K562 (cell line): Measurements from ENCODE around the gene NTF4. TPM values are rescaled to one million over a fixed set of nuclear protein-coding genes. Genes with fewer than 3 reads are reported as not detected.

Source experiments
- ARHGAP35 ChIP-seq: fragments of 450-650 bp; IDR thresholded peaks from 2 replicates; pipeline ENCODE4 v1.6.1; 2018; ENCODE audit not compliant: partially characterized antibody
- C11orf30 ChIP-seq: fragments of 450-650 bp; IDR thresholded peaks from 2 replicates; pipeline ENCODE4 v1.6.1; 2016; ENCODE audit warnings: low read depth, mild to moderate bottlenecking
- CREB1 ChIP-seq, 2 experiments: sonication (generic) in 1 of 2; formaldehyde crosslinking in 1 of 2; IDR thresholded peaks; 2 replicates each; pipeline versions ENCODE4 v1.6.1 to v1.8.0; 2012 to 2022; ENCODE audit warnings: inconsistent platforms in 1 of 2, mild to moderate bottlenecking in 1 of 2, missing genetic modification reagents in 1 of 2, moderate library complexity in 1 of 2
- CTCFL ChIP-seq: IDR thresholded peaks from 2 replicates; pipeline ENCODE4 v1.6.1; 2011; ENCODE audit warnings: borderline replicate concordance, low read depth, mild to moderate bottlenecking, moderate library complexity, low read length; ENCODE audit not compliant: insufficient read depth, poor library complexity, severe bottlenecking
- DMBX1 ChIP-seq: fragments of 250-450 bp; sonication (Bioruptor Pico); IDR thresholded peaks from 2 replicates; pipeline ENCODE4 v1.8.0; 2022; ENCODE audit warnings: inconsistent platforms, mild to moderate bottlenecking, moderate library complexity, borderline replicate concordance
- ELF4 ChIP-seq: fragments of 450-650 bp; formaldehyde crosslinking; IDR thresholded peaks from 2 replicates; pipeline ENCODE4 v1.4.0; 2022; ENCODE audit warnings: missing genetic modification characterization
- ELK1 ChIP-seq: sonication (generic); formaldehyde crosslinking; IDR thresholded peaks from 2 replicates; pipeline ENCODE4 v1.8.1; 2022; ENCODE audit warnings: missing genetic modification reagents
- FOXP1 ChIP-seq: sonication (generic); formaldehyde crosslinking; IDR thresholded peaks from 2 replicates; pipeline ENCODE4 v1.8.0; 2022; ENCODE audit warnings: mild to moderate bottlenecking, missing genetic modification reagents
- PHF21A ChIP-seq: fragments of 450-650 bp; IDR thresholded peaks from 2 replicates; pipeline ENCODE4 v1.6.1; 2017; ENCODE audit warnings: low read depth, borderline replicate concordance
- POLR3A ChIP-seq: IDR thresholded peaks from 2 replicates; pipeline ENCODE4 v1.6.1; 2011; ENCODE audit warnings: borderline replicate concordance, mild to moderate bottlenecking, moderate library complexity; ENCODE audit not compliant: insufficient read length, insufficient read depth; ENCODE audit errors: extremely low read depth
- PTBP1 ChIP-seq: fragments of 200-400 bp; formaldehyde crosslinking; IDR thresholded peaks from 2 replicates; pipeline ENCODE4 v1.6.1; 2017; ENCODE audit warnings: low read depth, low read length
- PYGO2 ChIP-seq: fragments of 450-650 bp; IDR thresholded peaks from 2 replicates; pipeline ENCODE4 v1.6.1; 2016; ENCODE audit warnings: mild to moderate bottlenecking, missing genetic modification characterization, moderate library complexity, missing compliant biosample characterization
- RBM14 ChIP-seq: fragments of 200-400 bp; formaldehyde crosslinking; IDR thresholded peaks from 2 replicates; pipeline ENCODE4 v1.6.1; 2018; ENCODE audit warnings: low read depth, mild to moderate bottlenecking, low read length, moderate library complexity, borderline replicate concordance; ENCODE audit not compliant: insufficient read depth
- TAF9B ChIP-seq: fragments of 450-650 bp; IDR thresholded peaks from 2 replicates; pipeline ENCODE4 v1.6.1; 2018; ENCODE audit warnings: mild to moderate bottlenecking; ENCODE audit not compliant: partially characterized antibody
- YBX1 ChIP-seq: fragments of 450-650 bp; IDR thresholded peaks from 2 replicates; pipeline ENCODE4 v1.7.1; 2016; ENCODE audit warnings: mild to moderate bottlenecking
- ZMIZ1 ChIP-seq, 2 experiments: fragments of 150-350 bp in 1 of 2; IDR thresholded peaks; 2 replicates each; pipeline ENCODE4 v1.6.1; 2012 to 2016; ENCODE audit warnings: low read depth in 2 of 2, low read length in 2 of 2, mild to moderate bottlenecking in 1 of 2, moderate library complexity in 1 of 2
- ZNF217 ChIP-seq: sonication (generic); formaldehyde crosslinking; IDR thresholded peaks from 2 replicates; pipeline ENCODE4 v1.8.0; 2022; ENCODE audit warnings: mild to moderate bottlenecking, missing genetic modification reagents
- ZNF24 ChIP-seq: fragments of 450-650 bp; IDR thresholded peaks from 2 replicates; pipeline ENCODE4 v1.6.1; 2016
- ZNF699 ChIP-seq: fragments of 250-450 bp; sonication (Bioruptor Pico); IDR thresholded peaks from 2 replicates; pipeline ENCODE4 v1.8.0; 2021; ENCODE audit warnings: mild to moderate bottlenecking, moderate library complexity; ENCODE audit not compliant: insufficient replicate concordance
- polyA plus RNA-seq, 8 experiments: library from polyadenylated mRNA; depleted of rRNA in 4 of 8; stranded (reverse) in 5 of 8; unstranded in 3 of 8; fragments of >200 nt; fragmentation: Nextera tagmentation in 2 of 8; fragmentation: Illumina TruSeq in 1 of 8; extraction: Ambion mirVana in 2 of 8; extraction: Trizol in 1 of 8; gene quantifications; 2 replicates each; pipeline versions ENCODE4 v1.2.1 to v1.2.3, GENCODE V29; 2011 to 2014; ENCODE audit warnings: inconsistent platforms in 1 of 8, missing spikeins in 1 of 8
- total RNA-seq, 7 experiments: library from RNA; depleted of rRNA in 6 of 7; stranded (reverse); fragments of >200 nt in 6 of 7; fragmentation: Illumina TruSeq in 2 of 7; extraction: Trizol in 2 of 7; gene quantifications; 2 replicates each; pipeline versions ENCODE4 v1.2.1 to v1.2.3, GENCODE V29; 2011 to 2021; ENCODE audit warnings: low replicate concordance in 1 of 7

Gene NTF4
- total and polyA plus RNA-seq, 9 of the 15 experiments (the other 6 are each of a cell fraction or from before 2014, with no cell fraction given), result not detected

- TF ChIP-seq ELF4 (CRISPR knock-in tag) (no peak), PHF21A (no peak), FOXP1 (CRISPR knock-in tag) (no peak), POLR3A (no peak), ARHGAP35 (no peak), ELK1 (CRISPR knock-in tag) (no peak), ZNF699 (no peak), ZNF217 (no peak), RBM14 (no peak), ZNF24 (no peak), YBX1 (no peak), C11orf30 (peak; percentile 87), TAF9B (no peak), CTCFL (peak; percentile 73), PTBP1 (no peak), CREB1 (IDR thresholded peaks at IDR 0.05) (no peak), CREB1 (CRISPR knock-in tag; IDR thresholded peaks at IDR 0.05) (no peak), ZMIZ1 (IDR thresholded peaks at IDR 0.05; ENCODE audit: low read depth in 2 of 2, low read length in 2 of 2) (no peak), PYGO2 (tag) (no peak), DMBX1 (no peak)
Measured at GRCh38 chr19:49073514-49074378, 9.1 kb upstream of the NTF4 start (continued).
